Fibroblast of mammary gland (primary cell): ENCODE measurements around the gene EPC2.

ENCODE experiments used
- DNase-seq: peaks from one replicate; pipeline ENCODE4 v3.0.0-alpha.2; 2010; ENCODE audit warnings: low read depth
- H3K4me3 ChIP-seq: 2 replicates; pipeline ENCODE4 v1.5.1; 2011; ENCODE audit warnings: low read depth, mild to moderate bottlenecking, low read length, moderate library complexity; ENCODE audit not compliant: control insufficient read depth
- CTCF ChIP-seq: conservative IDR thresholded peaks from 2 replicates; pipeline ENCODE4 v1.5.1; 2011; ENCODE audit warnings: low read depth, low read length, inconsistent platforms; ENCODE audit not compliant: control insufficient read depth, insufficient read depth

Gene EPC2

GRCh38 chr2:148813603-148814065, 169.1 kb downstream of the EPC2 start:
- no peak for TF ChIP-seq CTCF
- DNase-seq: no peak
- H3K4me3 ChIP-seq: no peak overlapping the region

GRCh38 chr2:148814143-148814859, 169.8 kb downstream of the EPC2 start:
- DNase-seq: peak; percentile 63
- H3K4me3 ChIP-seq: no peak overlapping the region
- TF ChIP-seq CTCF: no peak

DNA sequence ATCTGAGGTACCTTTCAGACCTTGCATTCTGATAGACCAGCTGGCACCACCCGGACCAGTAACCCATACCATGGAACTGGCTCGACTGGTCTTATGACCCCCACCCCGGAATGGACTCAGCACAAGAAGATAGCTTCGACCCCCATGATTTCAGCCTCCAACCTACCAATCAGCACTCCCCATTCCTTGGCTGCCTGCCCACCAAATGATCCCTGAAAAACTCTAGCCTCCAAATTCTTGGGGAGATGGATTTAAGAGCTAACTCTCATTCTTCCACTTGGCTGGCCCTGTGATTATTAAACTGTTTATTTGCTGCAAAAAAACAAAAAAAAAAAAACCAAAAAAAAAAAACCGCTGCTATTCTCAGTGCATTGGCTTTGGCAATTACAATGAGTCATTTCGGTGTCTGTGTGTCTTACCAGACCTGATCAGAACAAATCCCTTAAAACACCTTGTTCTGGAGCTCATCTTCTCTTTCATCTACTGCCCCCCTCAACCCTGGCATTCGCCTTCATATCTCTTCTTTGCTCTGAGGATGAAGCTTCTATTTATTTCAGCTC, 170.4 kb downstream of the EPC2 start:
- no peak for TF ChIP-seq CTCF
- H3K4me3 ChIP-seq: no peak overlapping the region
- peak; percentile 63 for DNase-seq

- no peak for TF ChIP-seq CTCF
- H3K4me3 ChIP-seq: no peak overlapping the region
- no peak for DNase-seq
These were observed 171.6 kb downstream of the EPC2 start for GRCh38 chr2:148816176-148816575.

DNA sequence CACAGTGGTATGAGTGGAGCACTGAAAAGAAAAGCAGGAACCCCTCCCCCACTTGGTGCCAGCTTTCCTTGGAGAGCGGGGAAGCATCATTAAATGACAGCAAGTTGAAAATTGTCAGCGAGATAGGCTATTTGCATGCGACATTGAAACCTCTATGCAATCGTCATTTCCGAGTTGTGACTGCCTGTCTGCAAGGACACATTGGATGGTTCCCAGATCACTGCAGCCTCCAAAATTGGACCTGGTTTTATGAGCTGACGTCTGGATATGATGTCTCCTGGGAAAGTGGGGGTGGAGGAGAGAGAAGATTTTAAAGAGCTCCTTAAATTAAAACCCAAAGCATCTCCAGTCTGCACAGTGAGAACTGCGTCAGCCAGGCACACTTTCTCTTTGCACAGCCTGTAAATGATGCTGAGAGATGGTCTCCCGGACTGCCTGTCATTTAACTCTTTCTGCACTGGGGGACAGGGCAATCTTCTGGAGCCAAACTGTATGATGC, 172.7 kb downstream of the EPC2 start:
- no peak overlapping the region for H3K4me3 ChIP-seq
- TF ChIP-seq CTCF: no peak
- peak; percentile 50 for DNase-seq

DNA sequence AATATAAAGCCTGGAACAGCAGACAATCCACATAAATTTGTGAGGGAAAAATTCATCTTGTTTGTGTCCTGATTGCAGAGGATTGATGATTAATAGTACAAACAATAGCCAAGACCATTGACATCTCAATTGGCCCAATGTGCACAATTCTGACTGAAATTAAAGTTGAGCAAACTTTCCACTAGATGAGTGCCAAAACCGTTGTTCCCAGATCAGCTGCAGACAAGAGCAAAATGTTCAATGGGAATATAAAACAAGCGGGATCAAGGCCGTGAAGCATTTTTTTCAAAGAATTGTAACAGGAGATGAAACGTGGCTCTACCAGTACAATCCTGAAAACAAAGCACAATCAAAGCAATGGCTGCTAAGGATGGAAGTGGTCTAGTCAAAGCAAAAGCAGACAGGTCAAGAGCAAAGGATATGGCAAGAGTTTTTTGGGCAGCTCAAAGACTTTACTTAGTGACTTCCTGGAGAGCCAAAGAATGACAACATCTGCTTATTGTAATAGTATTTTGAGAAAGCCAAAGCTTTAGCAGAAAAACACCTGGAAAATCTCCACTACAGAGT, 174.6 kb downstream of the EPC2 start:
- peak; percentile 22 for DNase-seq
- no peak for TF ChIP-seq CTCF
- H3K4me3 ChIP-seq: no peak overlapping the region

DNA sequence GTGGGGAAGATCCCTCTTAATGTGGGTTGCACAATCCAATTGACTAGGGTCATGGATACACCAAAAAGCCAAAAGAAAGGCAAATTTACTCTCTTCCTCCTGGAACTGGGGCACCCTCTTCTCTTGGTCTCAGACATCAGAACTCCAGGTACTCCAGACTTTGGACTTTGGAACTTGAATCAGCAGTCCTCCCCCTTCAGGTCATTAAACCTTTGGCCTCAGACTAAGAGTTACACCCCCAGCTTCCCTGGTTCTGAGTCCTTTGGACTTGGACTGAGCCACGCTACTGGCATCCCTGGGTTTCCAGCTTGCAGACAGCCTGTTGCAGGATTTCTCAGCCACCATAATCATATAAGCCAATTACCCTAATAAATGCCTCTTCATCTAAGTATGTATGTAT, 179.6 kb downstream of the EPC2 start:
- no peak overlapping the region for H3K4me3 ChIP-seq
- DNase-seq: no peak
- TF ChIP-seq CTCF: no peak
